IMR-90 (cell line): Measurements from ENCODE around the gene L3MBTL3.

Experiments used
- BHLHE40 ChIP-seq: fragments of 150-350 bp; IDR thresholded peaks from 2 replicates; pipeline ENCODE4 v1.6.1; 2016; ENCODE audit warnings: mild to moderate bottlenecking, low read depth, low read length
- CEBPB ChIP-seq: IDR thresholded peaks from 2 replicates; pipeline ENCODE4 v1.6.1; 2012; ENCODE audit warnings: low read depth, low read length, improper control_type of control experiment
- CHD1 ChIP-seq: IDR thresholded peaks from 2 replicates; pipeline ENCODE4 v1.6.1; 2012; ENCODE audit warnings: low read depth, low read length, improper control_type of control experiment
- CTCF ChIP-seq: conservative IDR thresholded peaks from 2 replicates; pipeline ENCODE4 v1.5.1; 2012; ENCODE audit warnings: mild to moderate bottlenecking, low read depth, low read length, improper control_type of control experiment
- MAFK ChIP-seq: IDR thresholded peaks from 2 replicates; pipeline ENCODE4 v1.6.1; 2012; ENCODE audit warnings: low read depth, low read length, improper control_type of control experiment
- MAZ ChIP-seq: IDR thresholded peaks from 2 replicates; pipeline ENCODE4 v1.6.1; 2012; ENCODE audit warnings: low read depth, mild to moderate bottlenecking, low read length, improper control_type of control experiment, moderate library complexity, borderline replicate concordance
- MXI1 ChIP-seq: IDR thresholded peaks from 2 replicates; pipeline ENCODE4 v1.6.1; 2012; ENCODE audit warnings: low read depth, mild to moderate bottlenecking, low read length, moderate library complexity, borderline replicate concordance
- NFE2L2 ChIP-seq: fragments of 150-350 bp; IDR thresholded peaks from 2 replicates; pipeline ENCODE4 v1.6.1; 2016; ENCODE audit warnings: low read depth, mild to moderate bottlenecking, low read length
- POLR2A ChIP-seq: IDR thresholded peaks from 2 replicates; pipeline ENCODE4 v1.6.1; 2012; ENCODE audit warnings: mild to moderate bottlenecking, low read depth, low read length
- RAD21 ChIP-seq: IDR thresholded peaks from 2 replicates; pipeline ENCODE4 v1.6.1; 2012; ENCODE audit warnings: low read length, improper control_type of control experiment
- RFX5 ChIP-seq: IDR thresholded peaks from 2 replicates; pipeline ENCODE4 v1.8.0; 2012; ENCODE audit warnings: low read depth, mild to moderate bottlenecking, low read length, moderate library complexity
- TF ChIP-seq, protein P1 (sequence below): fragments of 150-350 bp; IDR thresholded peaks from 2 replicates; pipeline ENCODE4 v1.6.1; 2017; ENCODE audit warnings: mild to moderate bottlenecking, antibody characterized with exemption, low read length, low read depth
- TF ChIP-seq, protein P2 (sequence below): fragments of 150-350 bp; IDR thresholded peaks from 2 replicates; pipeline ENCODE4 v1.6.1; 2016; ENCODE audit warnings: low read depth, mild to moderate bottlenecking, low read length, moderate library complexity, borderline replicate concordance

DNA sequence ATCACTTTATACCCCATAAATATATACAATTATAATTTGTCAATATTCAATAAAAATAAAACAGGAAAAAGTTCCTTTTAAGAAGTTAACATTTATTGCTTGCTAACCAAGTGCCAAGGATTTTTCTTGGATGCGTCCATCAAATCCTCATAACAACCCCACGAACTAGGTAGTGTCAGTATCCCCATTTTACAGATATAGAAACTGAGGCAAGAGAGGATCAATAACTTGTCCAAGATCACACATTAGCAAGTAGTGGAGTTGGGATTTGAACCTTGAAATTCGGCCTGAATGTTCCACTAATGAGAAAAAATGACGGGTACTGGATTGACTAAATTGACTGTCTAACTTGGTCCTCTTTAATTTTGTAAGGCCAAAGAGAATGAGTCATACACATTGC, 5.7 kb upstream of the L3MBTL3 start:
- TF ChIP-seq POLR2A (no peak), MAFK (no peak), CTCF (no peak), MAZ (no peak), NFE2L2 (no peak), RFX5 (no peak), MXI1 (no peak), BHLHE40 (no peak), CEBPB (no peak), RAD21 (no peak), CHD1 (no peak)
- TF ChIP-seq, protein P1, sequence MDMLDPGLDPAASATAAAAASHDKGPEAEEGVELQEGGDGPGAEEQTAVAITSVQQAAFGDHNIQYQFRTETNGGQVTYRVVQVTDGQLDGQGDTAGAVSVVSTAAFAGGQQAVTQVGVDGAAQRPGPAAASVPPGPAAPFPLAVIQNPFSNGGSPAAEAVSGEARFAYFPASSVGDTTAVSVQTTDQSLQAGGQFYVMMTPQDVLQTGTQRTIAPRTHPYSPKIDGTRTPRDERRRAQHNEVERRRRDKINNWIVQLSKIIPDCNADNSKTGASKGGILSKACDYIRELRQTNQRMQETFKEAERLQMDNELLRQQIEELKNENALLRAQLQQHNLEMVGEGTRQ: no peak
- TF ChIP-seq, protein P2, sequence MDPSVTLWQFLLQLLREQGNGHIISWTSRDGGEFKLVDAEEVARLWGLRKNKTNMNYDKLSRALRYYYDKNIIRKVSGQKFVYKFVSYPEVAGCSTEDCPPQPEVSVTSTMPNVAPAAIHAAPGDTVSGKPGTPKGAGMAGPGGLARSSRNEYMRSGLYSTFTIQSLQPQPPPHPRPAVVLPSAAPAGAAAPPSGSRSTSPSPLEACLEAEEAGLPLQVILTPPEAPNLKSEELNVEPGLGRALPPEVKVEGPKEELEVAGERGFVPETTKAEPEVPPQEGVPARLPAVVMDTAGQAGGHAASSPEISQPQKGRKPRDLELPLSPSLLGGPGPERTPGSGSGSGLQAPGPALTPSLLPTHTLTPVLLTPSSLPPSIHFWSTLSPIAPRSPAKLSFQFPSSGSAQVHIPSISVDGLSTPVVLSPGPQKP: no peak
